HG03280 (cell line): Measurements from ENCODE around the gene CRB3.
"Not testable (repeated sequence)": the region's sequence is repeated elsewhere in the genome, so short reads cannot be mapped to it uniquely, and the experiment has no call there.

ENCODE experiments used
- ATAC-seq: cut with Tn5 transposase; IDR thresholded peaks from one replicate; pipeline ENCODE4 v1.9.1; 2021; ENCODE audit warnings: mild to moderate bottlenecking, moderate library complexity; ENCODE audit not compliant: unreplicated experiment

Gene CRB3

GRCh38 chr19:6490134-6490533, 26.1 kb downstream of the CRB3 start:
- ATAC-seq, result no peak

- ATAC-seq, result no peak
Measured at GRCh38 chr19:6491802-6492592, 27.9 kb downstream of the CRB3 start.

GRCh38 chr19:6494438-6495036, 30.5 kb downstream of the CRB3 start:
- ATAC-seq, result no peak

- ATAC-seq, result no peak
Measured at GRCh38 chr19:6495947-6496346, 31.9 kb downstream of the CRB3 start.

- ATAC-seq, result no peak
Measured at GRCh38 chr19:6498294-6499036, 34.4 kb downstream of the CRB3 start.

GRCh38 chr19:6499052-6499790, 35.1 kb downstream of the CRB3 start:
- ATAC-seq, result no peak

- no peak for ATAC-seq
Measured at GRCh38 chr19:6500837-6501739, 37.0 kb downstream of the CRB3 start.

- no peak for ATAC-seq
Measured at GRCh38 chr19:6501740-6502648, 37.9 kb downstream of the CRB3 start, which contains the start of gene TUBB4A. Gene TUBB4A, minus strand, starts transcription at chr19:6502309. Its CDS starts 97 bp downstream, at chr19:6502212.

- ATAC-seq, result no peak
Measured at GRCh38 chr19:6503407-6504201, 39.5 kb downstream of the CRB3 start.

- not testable (repeated sequence) for ATAC-seq
Measured at GRCh38 chr19:6508028-6508771, 44.1 kb downstream of the CRB3 start.

GRCh38 chr19:6509118-6509971, 45.3 kb downstream of the CRB3 start:
- no peak for ATAC-seq

- ATAC-seq, result no peak
Measured at GRCh38 chr19:6510618-6511017, 46.5 kb downstream of the CRB3 start.

GRCh38 chr19:6514089-6514488, 50.0 kb downstream of the CRB3 start:
- ATAC-seq, result no peak

GRCh38 chr19:6514926-6515544, 51.0 kb downstream of the CRB3 start:
- no peak for ATAC-seq

- ATAC-seq, result peak; percentile 38
Measured at GRCh38 chr19:6516018-6516658, 52.1 kb downstream of the CRB3 start.
